GM12878 (cell line): ENCODE measurements around the gene TAS1R2. TPM values are rescaled to one million over a fixed set of nuclear protein-coding genes. Genes with fewer than 3 reads are reported as not detected.

ENCODE experiments used
- ATAC-seq: fragments of 200-7000 bp; cut with Tn5 transposase; 3 replicates; pipeline ENCODE4 v1.9.1; 2020; ENCODE audit warnings: mild to moderate bottlenecking, moderate library complexity
- BruUV-seq: library from RNA; stranded (reverse); fragments of 400-500 nt; replicated peaks from 2 replicates; lab custom pipeline; 2021; lab: Mats Ljungman, UMichigan
- CTCF ChIA-PET: fragments of 300-600 bp; sonication (Branson Sonifier 250); formaldehyde crosslinking; extraction: SDS; loops from one replicate; lab custom pipeline; 2021; ENCODE audit warnings: inconsistent platforms; lab: Yijun Ruan, JAX
- POLR2A ChIA-PET: fragments of 350-600 bp; formaldehyde crosslinking; extraction: SDS; loops from one replicate; lab custom pipeline; 2021; ENCODE audit warnings: inconsistent platforms; lab: Charles Lee
- RAD21 ChIA-PET: fragments of 300-600 bp; sonication (Branson Sonifier 250); formaldehyde crosslinking; loops from one replicate; lab custom pipeline; 2023; ENCODE audit warnings: antibody characterized with exemption; ENCODE audit not compliant: unreplicated experiment; lab: Charles Lee
- SMC1A ChIA-PET: fragments of 300-600 bp; sonication (Branson Sonifier 250); formaldehyde crosslinking; loops from one replicate; lab custom pipeline; 2023; ENCODE audit not compliant: unreplicated experiment, uncharacterized antibody; lab: Charles Lee
- DNase-seq: peaks from one replicate; pipeline ENCODE4 v3.0.0-alpha.2; 2011; ENCODE audit warnings: low read depth, low spot score
- FAIRE-seq: peaks from 3 replicates; lab custom pipeline; 2011; peaks lifted over from hg19 to GRCh38; lab: Jason Lieb, UNC
- H2AFZ ChIP-seq: 2 replicates; pipeline ENCODE4 v1.6.0; 2011; ENCODE audit warnings: low read depth, low read length, control low read depth; ENCODE audit not compliant: control insufficient read depth
- H3K27ac ChIP-seq: 2 replicates; pipeline ENCODE4 v1.5.1; 2011; ENCODE audit warnings: control low read depth; ENCODE audit not compliant: control insufficient read depth, insufficient read depth
- H3K27me3 ChIP-seq, 2 experiments: replicated peaks in 1 of 2; 2 replicates each; pipeline versions ENCODE4 v1.6.0 to v1.6.1; 2011; ENCODE audit warnings: low read length in 1 of 2; ENCODE audit not compliant: control insufficient read depth in 2 of 2, insufficient read depth in 2 of 2
- H3K36me3 ChIP-seq, 2 experiments: 2 replicates each; pipeline ENCODE4 v1.5.1; 2011; ENCODE audit warnings: low read length in 1 of 2; ENCODE audit not compliant: control insufficient read depth in 2 of 2, insufficient read depth in 2 of 2
- H3K4me1 ChIP-seq: 2 replicates; pipeline ENCODE4 v1.6.1; 2011; ENCODE audit warnings: mild to moderate bottlenecking, low read length, moderate library complexity, mixed read lengths; ENCODE audit not compliant: control insufficient read depth, insufficient read depth
- H3K4me2 ChIP-seq: 2 replicates; pipeline ENCODE4 v1.6.0; 2011; ENCODE audit warnings: control low read depth; ENCODE audit not compliant: control insufficient read depth, insufficient read depth
- H3K4me3 ChIP-seq: fragments of 200-600 bp; sonication (generic); 2 replicates; pipeline ENCODE4 v1.5.1; 2016
- H3K79me2 ChIP-seq: 2 replicates; pipeline ENCODE4 v1.6.0; 2011; ENCODE audit warnings: low read length; ENCODE audit not compliant: control insufficient read depth, insufficient read depth
- H3K9ac ChIP-seq: 2 replicates; pipeline ENCODE4 v1.8.0; 2011; ENCODE audit warnings: low read length, control low read depth, mixed read lengths; ENCODE audit not compliant: control insufficient read depth, insufficient read depth
- H3K9me3 ChIP-seq: replicated peaks from 3 replicates; pipeline ENCODE4 v1.5.1; 2011; ENCODE audit warnings: mild to moderate bottlenecking, low read length; ENCODE audit not compliant: control insufficient read depth, insufficient read depth
- H4K20me1 ChIP-seq: 2 replicates; pipeline ENCODE4 v1.6.0; 2011; ENCODE audit not compliant: control insufficient read depth, insufficient read depth
- BMI1 ChIP-seq: fragments of 450-650 bp; IDR thresholded peaks from 2 replicates; pipeline ENCODE4 v1.6.1; 2016; ENCODE audit warnings: mild to moderate bottlenecking, moderate library complexity, borderline replicate concordance
- CEBPB ChIP-seq, 2 experiments: fragments of 150-350 bp in 1 of 2; IDR thresholded peaks; 2 replicates each; pipeline ENCODE4 v1.6.1; 2012 to 2014; ENCODE audit warnings: low read depth in 2 of 2, low read length in 2 of 2, borderline replicate concordance in 1 of 2, inconsistent platforms in 1 of 2
- IRF5 ChIP-seq: fragments of 450-650 bp; IDR thresholded peaks from 2 replicates; pipeline ENCODE4 v1.6.1; 2017; ENCODE audit warnings: borderline replicate concordance
- NR2C2 ChIP-seq: IDR thresholded peaks from 2 replicates; pipeline ENCODE4 v1.6.1; 2011; ENCODE audit warnings: borderline replicate concordance, low read depth; ENCODE audit not compliant: control insufficient read depth, insufficient read length
- PAX8 ChIP-seq: fragments of 450-650 bp; IDR thresholded peaks from 2 replicates; pipeline ENCODE4 v1.6.1; 2017; ENCODE audit warnings: mild to moderate bottlenecking, moderate library complexity
- SIX5 ChIP-seq: IDR thresholded peaks from 2 replicates; pipeline ENCODE4 v1.6.1; 2011; ENCODE audit warnings: mild to moderate bottlenecking, low read depth, low read length, moderate library complexity; ENCODE audit not compliant: severe bottlenecking
- SMC3 ChIP-seq: IDR thresholded peaks from 2 replicates; pipeline ENCODE4 v1.6.1; 2011; ENCODE audit warnings: low read length, improper control_type of control experiment, borderline replicate concordance
- WGBS: methylation state at CpG from one replicate; pipeline ENCODE4 v1.1.6; 2016; ENCODE audit warnings: low lambda C conversion rate; ENCODE audit not compliant: insufficient replicate concordance, insufficient coverage; ENCODE audit errors: missing lambda C conversion rate; 5-methylcytosine and 5-hydroxymethylcytosine counted together
- in situ Hi-C: fragments of 300-500 bp; cut with MboI; formaldehyde crosslinking; loops from 9 replicates; pipeline ENCODE4 v1.14.3; 2018; ENCODE audit warnings: mixed read lengths
- intact Hi-C: fragments of 100-400 bp; cut with micrococcal nuclease; formaldehyde crosslinking; loops from one replicate; pipeline ENCODE4 v1.14.2; 2022; ENCODE audit not compliant: unreplicated experiment
- polyA plus RNA-seq, 11 experiments: library from polyadenylated mRNA; depleted of rRNA in 4 of 11; unstranded in 6 of 11; stranded (reverse) in 5 of 11; fragments of >200 nt; fragmentation: Nextera tagmentation in 4 of 11; fragmentation: Illumina TruSeq in 1 of 11; extraction: Ambion mirVana in 4 of 11; extraction: Trizol in 1 of 11; gene quantifications; 1 replicate in 1 of 11; 2 replicates in 10 of 11; pipeline versions ENCODE4 v1.2.1 to v1.2.3, GENCODE V29; 2011 to 2016; ENCODE audit warnings: inconsistent platforms in 2 of 11, missing spikeins in 2 of 11, low read depth in 1 of 11
- total RNA-seq, 4 experiments: library from RNA; depleted of rRNA in 3 of 4; stranded (reverse); fragments of >200 nt in 3 of 4; fragmentation: Illumina TruSeq in 1 of 4; extraction: Trizol in 1 of 4; gene quantifications; 2 replicates each; pipeline versions ENCODE4 v1.2.1 to v1.2.3, GENCODE V29; 2013 to 2021
- TF ChIP-seq, protein P1 (sequence below): IDR thresholded peaks from 2 replicates; pipeline ENCODE4 v1.6.1; 2011; ENCODE audit warnings: low read depth, mild to moderate bottlenecking, low read length, moderate library complexity, borderline replicate concordance; ENCODE audit errors: extremely low read depth

Gene TAS1R2
- total and polyA plus RNA-seq, 10 of the 15 experiments (the other 5 are each of a cell fraction or from before 2014, with no cell fraction given) = not detected

GRCh38 chr1:18881164-18881563 lies 21.7 kb upstream of the TAS1R2 start:
- Histone ChIP-seq H3K36me3 (peaks cover 0 to 2% of the 10 kb centered on the region in 2 experiments; a peak in 2 of 4 replicates), H4K20me1 (no peaks in the 10 kb centered on the region), H3K4me1 (no peaks in the 10 kb centered on the region), H3K4me2 (no peak overlapping the region), H3K4me3 (no peak overlapping the region), H3K27ac (no peak overlapping the region), H2AFZ (no peak overlapping the region), H3K79me2 (no peaks in the 10 kb centered on the region), H3K9ac (no peak overlapping the region), H3K27me3 (no peaks in the 10 kb centered on the region), H3K9me3 (no peaks in the 10 kb centered on the region)
- in situ Hi-C loops = no loop called here
- DNase-seq = no peak
- FAIRE-seq = no peak
- intact Hi-C loops = no loop called here
- ChIA-PET POLR2A (no interaction called here), CTCF (interaction anchor here (1.4 to 1.5 kb wide), 2 partner anchors 22 to 32 kb away, joined by 3 to 4 read pairs; partner anchors contain the start of gene ALDH4A1), RAD21 (no interaction called here), SMC1A (no interaction called here)
- WGBS = 60% methylated on average over 2 of the region's 2 CpGs
- no peak for TF ChIP-seq SMC3
- TF ChIP-seq, protein P1, sequence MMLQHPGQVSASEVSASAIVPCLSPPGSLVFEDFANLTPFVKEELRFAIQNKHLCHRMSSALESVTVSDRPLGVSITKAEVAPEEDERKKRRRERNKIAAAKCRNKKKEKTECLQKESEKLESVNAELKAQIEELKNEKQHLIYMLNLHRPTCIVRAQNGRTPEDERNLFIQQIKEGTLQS = no peak
- no peak for TF ChIP-seq SIX5
- TF ChIP-seq CEBPB (IDR thresholded peaks at IDR 0.05; ENCODE audit: borderline replicate concordance in 1 of 2, low read depth in 2 of 2, low read length in 2 of 2) = no peak
- TF ChIP-seq IRF5 = no peak
- TF ChIP-seq NR2C2 = no peak
- TF ChIP-seq PAX8 = no peak
- TF ChIP-seq BMI1 = no peak
- no TSS peak for BruUV-seq
- ATAC-seq = no peak
